GM12891 (cell line): ENCODE measurements around the gene NIPAL4.

Experiments used
- PAX5 ChIP-seq: IDR thresholded peaks from 2 replicates; pipeline ENCODE4 v1.6.1; 2011; ENCODE audit warnings: low read length, moderate library complexity, mild to moderate bottlenecking; ENCODE audit not compliant: insufficient read depth, severe bottlenecking
- POLR2A ChIP-seq: IDR thresholded peaks from 2 replicates; pipeline ENCODE4 v1.6.1; 2011; ENCODE audit warnings: low read depth, low read length, control low read depth
- POLR2AphosphoS5 ChIP-seq: IDR thresholded peaks from 2 replicates; pipeline ENCODE4 v1.6.1; 2011; ENCODE audit warnings: low read depth, low read length, control low read depth
- POU2F2 ChIP-seq: IDR thresholded peaks from 2 replicates; pipeline ENCODE4 v1.6.1; 2011; ENCODE audit warnings: low read depth, mild to moderate bottlenecking, control low read depth, low read length, moderate library complexity
- SPI1 ChIP-seq: IDR thresholded peaks from 2 replicates; pipeline ENCODE4 v1.6.1; 2011; ENCODE audit warnings: low read depth, low read length, control low read depth
- TAF1 ChIP-seq: IDR thresholded peaks from 2 replicates; pipeline ENCODE4 v1.6.1; 2011; ENCODE audit warnings: low read depth, low read length, control low read depth

GRCh38 chr5:157477814-157478494 is 17.9 kb downstream of the NIPAL4 start:
- TF ChIP-seq POLR2AphosphoS5 (no peak), POLR2A (no peak), TAF1 (no peak), PAX5 (no peak), SPI1 (no peak), POU2F2 (no peak)
